ENCODE measurements around the gene MPIG6B.

Gene MPIG6B

GRCh38 chr6:31769684-31770371 lies 46.7 kb downstream of the MPIG6B start:
- peak; percentile 90 for DNase-seq

- DNase-seq, result no peak
Observed at GRCh38 chr6:31770860-31771259, 47.7 kb downstream of the MPIG6B start.

DNA sequence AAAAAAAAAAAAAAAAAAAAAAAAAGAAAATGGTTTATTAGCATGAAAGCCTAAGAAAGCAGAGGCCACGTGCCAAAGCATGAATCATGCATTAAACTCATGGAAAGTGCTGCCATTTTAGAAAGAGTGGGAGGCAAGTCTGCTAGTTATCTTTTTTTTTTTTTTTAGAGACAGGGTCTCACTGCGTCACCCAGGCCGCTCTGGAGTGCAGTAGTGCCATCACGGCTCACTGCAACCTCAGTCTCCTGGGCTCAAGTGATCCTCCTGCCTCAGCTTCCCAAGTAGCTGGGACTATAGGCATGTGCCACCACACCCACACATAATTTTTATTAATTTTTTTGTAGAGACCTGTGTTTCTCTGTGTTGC lies 48.8 kb downstream of the MPIG6B start:
- DNase-seq, result peak; percentile 38

DNA sequence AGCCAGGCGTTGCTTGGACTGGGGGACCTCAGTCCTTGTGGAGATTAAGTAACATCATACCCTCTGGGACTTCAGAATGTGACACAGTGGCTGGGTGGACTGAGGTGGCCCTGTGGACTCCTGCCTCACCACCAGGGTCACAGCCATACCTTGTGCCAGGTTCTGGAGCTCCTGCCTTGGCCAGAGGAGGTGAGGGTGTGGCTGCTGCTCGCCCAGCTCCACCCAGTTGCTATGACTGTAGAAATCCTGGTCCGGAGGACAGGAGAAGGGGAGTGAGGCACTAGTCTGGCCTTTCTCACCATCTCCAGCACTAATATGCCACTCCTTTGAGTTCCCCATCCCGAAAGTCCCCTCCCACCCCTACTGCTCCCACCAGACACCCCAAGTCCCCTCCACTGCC lies 52.0 kb downstream of the MPIG6B start:
- DNase-seq, result no peak

- DNase-seq, result no peak
Observed at GRCh38 chr6:31775633-31776484, 52.7 kb downstream of the MPIG6B start.
